ENCODE data around the gene TMPRSS5.

GRCh38 chr11:113736323-113736722 lies 30.2 kb upstream of the TMPRSS5 start:
- no peak for TF ChIP-seq TEAD4 (IDR thresholded peaks at IDR 0.05)
- no peak for TF ChIP-seq MAX (IDR thresholded peaks at IDR 0.05)
- TF ChIP-seq REST (IDR thresholded peaks at IDR 0.05; ENCODE audit: low read depth) = no peak
- no peak for TF ChIP-seq TCF12 (IDR thresholded peaks at IDR 0.05; ENCODE audit: low read depth)
- TF ChIP-seq RAD21 (IDR thresholded peaks at IDR 0.05; ENCODE audit: low read depth) = no peak
- TF ChIP-seq EGR1 (IDR thresholded peaks at IDR 0.05) = no peak
- TF ChIP-seq CEBPB (IDR thresholded peaks at IDR 0.05) = no peak
- no peak for TF ChIP-seq TAF1 (IDR thresholded peaks at IDR 0.05; ENCODE audit: low read depth)
- TF ChIP-seq ZBTB7A (IDR thresholded peaks at IDR 0.05; ENCODE audit: low read depth) = no peak
- no peak for TF ChIP-seq EP300 (IDR thresholded peaks at IDR 0.05; ENCODE audit: borderline replicate concordance)
- no peak for TF ChIP-seq USF1 (IDR thresholded peaks at IDR 0.05)
- no peak for TF ChIP-seq YY1 (IDR thresholded peaks at IDR 0.05; ENCODE audit: low read depth)
- no peak for TF ChIP-seq NFIC (IDR thresholded peaks at IDR 0.05)
- no peak for TF ChIP-seq CREB1 (IDR thresholded peaks at IDR 0.05; ENCODE audit: low read depth)

Data from Ishikawa (cell line).